GDM1 (cell line): Measurements from ENCODE around the gene FAM107B.

ENCODE experiments used
- DNase-seq: peaks from one replicate; lab custom pipeline; 2025; lab: John Stamatoyannopoulos, UW

FAM107B gene

GRCh38 chr10:14578060-14578952 lies 196.4 kb downstream of the FAM107B start:
- no peak for DNase-seq

- no peak for DNase-seq
Measured at GRCh38 chr10:14574885-14575284, 199.8 kb downstream of the FAM107B start.

- DNase-seq: no peak
Measured at GRCh38 chr10:14574291-14574690, 200.4 kb downstream of the FAM107B start.

GRCh38 chr10:14573666-14574261 lies 200.9 kb downstream of the FAM107B start:
- no peak for DNase-seq

- no peak for DNase-seq
Measured at GRCh38 chr10:14572811-14573210, 201.9 kb downstream of the FAM107B start.

GRCh38 chr10:14571866-14572507 lies 202.7 kb downstream of the FAM107B start:
- no peak for DNase-seq

- no peak for DNase-seq
Measured at GRCh38 chr10:14570800-14571199, 203.9 kb downstream of the FAM107B start.

- DNase-seq: no peak
Measured at GRCh38 chr10:14569274-14570060, 205.2 kb downstream of the FAM107B start.

GRCh38 chr10:14567421-14567820 lies 207.3 kb downstream of the FAM107B start:
- DNase-seq: no peak

- DNase-seq: no peak
Measured at GRCh38 chr10:14566498-14566897, 208.2 kb downstream of the FAM107B start.

- no peak for DNase-seq
Measured at GRCh38 chr10:14565199-14565598, 209.5 kb downstream of the FAM107B start.

- no peak for DNase-seq
Measured at GRCh38 chr10:14564268-14564744, 210.4 kb downstream of the FAM107B start.

- DNase-seq: no peak
Measured at GRCh38 chr10:14563359-14563940, 211.2 kb downstream of the FAM107B start.

- no peak for DNase-seq
Measured at GRCh38 chr10:14563076-14563336, 211.7 kb downstream of the FAM107B start.

- no peak for DNase-seq
Measured at GRCh38 chr10:14562218-14563075, 212.2 kb downstream of the FAM107B start.

- peak; percentile 18 for DNase-seq
Measured at GRCh38 chr10:14560791-14561765, 213.6 kb downstream of the FAM107B start.

GRCh38 chr10:14560274-14560673 lies 214.4 kb downstream of the FAM107B start:
- no peak for DNase-seq

GRCh38 chr10:14558025-14558424 lies 216.7 kb downstream of the FAM107B start:
- no peak for DNase-seq

- DNase-seq: no peak
Measured at GRCh38 chr10:14557567-14557966, 217.1 kb downstream of the FAM107B start.
